Lower leg skin (tissue), 3 donors: Measurements from ENCODE around the gene CYP4F2.

ENCODE experiments used
- CTCF ChIP-seq, 3 donors: fragments of 450-650 bp; IDR thresholded peaks; one replicate each; pipeline ENCODE4 v1.5.1; 2016; ENCODE audit warnings: antibody characterized with exemption in 3 of 3, mild to moderate bottlenecking in 3 of 3, moderate library complexity in 2 of 3
- POLR2A ChIP-seq, 2 donors: fragments of 450-650 bp; IDR thresholded peaks; one replicate each; pipeline ENCODE4 v1.6.1; 2016 to 2017; ENCODE audit warnings: antibody characterized with exemption in 2 of 2, mild to moderate bottlenecking in 1 of 2, moderate library complexity in 1 of 2

GRCh38 chr19:15919243-15919642 is 21.4 kb upstream of the CYP4F2 start:
- TF ChIP-seq CTCF (IDR thresholded peaks at IDR 0.05) (no peak), POLR2A (IDR thresholded peaks at IDR 0.05) (no peak)
